HepG2 (cell line): Measurements from ENCODE around the gene ZNF629. TPM values are rescaled to one million over a fixed set of nuclear protein-coding genes. Genes with fewer than 3 reads are reported as not detected.

Experiments used
- ATRX ChIP-seq: sonication (generic); formaldehyde crosslinking; IDR thresholded peaks from 2 replicates; pipeline ENCODE4 v1.4.0; 2020; ENCODE audit warnings: missing genetic modification reagents, borderline replicate concordance
- ETV6 ChIP-seq: sonication (generic); formaldehyde crosslinking; conservative IDR thresholded peaks from 2 replicates; pipeline ENCODE4 v1.4.0; 2020; ENCODE audit warnings: missing genetic modification reagents
- FOXA1 ChIP-seq, 2 experiments: fragments of 450-650 bp in 1 of 2; sonication (generic) in 1 of 2; formaldehyde crosslinking in 1 of 2; IDR thresholded peaks; 2 replicates each; pipeline versions ENCODE4 v1.4.0 to v1.6.1; 2016 to 2020; ENCODE audit warnings: missing genetic modification reagents in 1 of 2
- FOXA3 ChIP-seq: IDR thresholded peaks from 2 replicates; pipeline ENCODE4 v1.6.1; 2016; ENCODE audit warnings: missing genetic modification reagents, missing compliant biosample characterization
- HNRNPUL1 ChIP-seq: fragments of 200-400 bp; formaldehyde crosslinking; IDR thresholded peaks from 2 replicates; pipeline ENCODE4 v1.6.1; 2017; ENCODE audit warnings: low read depth, mild to moderate bottlenecking, low read length, moderate library complexity
- NBN ChIP-seq: fragments of 450-650 bp; conservative IDR thresholded peaks from 2 replicates; pipeline ENCODE4 v1.6.1; 2017
- NR2F1 ChIP-seq, 2 experiments: fragments of 450-650 bp in 1 of 2; formaldehyde crosslinking in 1 of 2; IDR thresholded peaks; 2 replicates each; pipeline versions ENCODE4 v1.5.0 to v1.6.1; 2016 to 2020; ENCODE audit warnings: mild to moderate bottlenecking in 1 of 2, missing compliant biosample characterization in 1 of 2, missing genetic modification reagents in 1 of 2, moderate library complexity in 1 of 2
- REL ChIP-seq: sonication (generic); formaldehyde crosslinking; conservative IDR thresholded peaks from 2 replicates; pipeline ENCODE4 v1.8.0; 2022; ENCODE audit warnings: mild to moderate bottlenecking, missing genetic modification reagents, moderate library complexity
- SMAD3 ChIP-seq: sonication (generic); formaldehyde crosslinking; IDR thresholded peaks from 2 replicates; pipeline ENCODE4 v1.4.0; 2020; ENCODE audit warnings: missing genetic modification reagents
- TBX3 ChIP-seq: fragments of 450-650 bp; IDR thresholded peaks from 2 replicates; pipeline ENCODE4 v1.6.1; 2017; ENCODE audit warnings: antibody characterized with exemption, mild to moderate bottlenecking, inconsistent platforms, borderline replicate concordance
- TCF7L2 ChIP-seq: IDR thresholded peaks from 2 replicates; pipeline ENCODE4 v1.6.1; 2011; ENCODE audit warnings: mild to moderate bottlenecking, low read depth, low read length, moderate library complexity
- ZFP90 ChIP-seq: sonication (generic); formaldehyde crosslinking; IDR thresholded peaks from 2 replicates; pipeline ENCODE4 v1.8.0; 2022; ENCODE audit warnings: missing genetic modification reagents, mild to moderate bottlenecking, inconsistent platforms, borderline replicate concordance
- ZNF547 ChIP-seq: sonication (generic); formaldehyde crosslinking; IDR thresholded peaks from 2 replicates; pipeline ENCODE4 v1.5.1; 2020; ENCODE audit warnings: mild to moderate bottlenecking, missing genetic modification reagents
- ZNF749 ChIP-seq: sonication (generic); formaldehyde crosslinking; IDR thresholded peaks from 2 replicates; pipeline ENCODE4 v1.8.0; 2022; ENCODE audit warnings: mild to moderate bottlenecking, missing genetic modification reagents, moderate library complexity, borderline replicate concordance
- ZNF816 ChIP-seq: sonication (generic); formaldehyde crosslinking; IDR thresholded peaks from 2 replicates; pipeline ENCODE4 v1.8.0; 2022; ENCODE audit warnings: missing genetic modification reagents, mild to moderate bottlenecking, borderline replicate concordance
- polyA plus RNA-seq, 8 experiments: library from polyadenylated mRNA; depleted of rRNA in 3 of 8; stranded (reverse) in 7 of 8; unstranded in 1 of 8; fragments of >200 nt; fragmentation: Illumina TruSeq in 4 of 8; extraction: Trizol in 4 of 8; gene quantifications; 2 replicates each; pipeline versions ENCODE4 v1.2.1 to v1.2.3, GENCODE V29; 2011 to 2016; ENCODE audit warnings: low read depth in 4 of 8, missing spikeins in 1 of 8, mixed read lengths in 1 of 8; ENCODE audit not compliant: insufficient read depth in 1 of 8
- total RNA-seq, 5 experiments: library from RNA; depleted of rRNA; stranded (reverse); fragments of >200 nt; fragmentation: Illumina TruSeq; extraction: Trizol; gene quantifications; 2 replicates each; pipeline ENCODE4 v1.2.3, GENCODE V29; 2016; ENCODE audit warnings: low read depth in 1 of 5
- TF ChIP-seq, protein P1 (sequence below): sonication (generic); formaldehyde crosslinking; IDR thresholded peaks from 2 replicates; pipeline ENCODE4 v1.8.0; 2022; ENCODE audit warnings: mild to moderate bottlenecking, missing genetic modification reagents, moderate library complexity
- TF ChIP-seq, protein P2 (sequence below): sonication (generic); formaldehyde crosslinking; IDR thresholded peaks from 2 replicates; pipeline ENCODE4 v1.4.0; 2020; ENCODE audit warnings: low read depth, missing genetic modification reagents
- TF ChIP-seq, protein P3 (sequence below): sonication (generic); formaldehyde crosslinking; IDR thresholded peaks from 2 replicates; pipeline ENCODE4 v1.9.0; 2021; ENCODE audit warnings: missing genetic modification reagents, borderline replicate concordance
- TF ChIP-seq, protein P4 (sequence below): sonication (generic); formaldehyde crosslinking; IDR thresholded peaks from 2 replicates; pipeline ENCODE4 v1.4.0; 2020; ENCODE audit warnings: missing genetic modification reagents

Gene ZNF629
- total and polyA plus RNA-seq, 2 of the 13 experiments (the other 11 are each of a cell fraction or from before 2014, with no cell fraction given): 6.1 to 16.5 TPM

DNA sequence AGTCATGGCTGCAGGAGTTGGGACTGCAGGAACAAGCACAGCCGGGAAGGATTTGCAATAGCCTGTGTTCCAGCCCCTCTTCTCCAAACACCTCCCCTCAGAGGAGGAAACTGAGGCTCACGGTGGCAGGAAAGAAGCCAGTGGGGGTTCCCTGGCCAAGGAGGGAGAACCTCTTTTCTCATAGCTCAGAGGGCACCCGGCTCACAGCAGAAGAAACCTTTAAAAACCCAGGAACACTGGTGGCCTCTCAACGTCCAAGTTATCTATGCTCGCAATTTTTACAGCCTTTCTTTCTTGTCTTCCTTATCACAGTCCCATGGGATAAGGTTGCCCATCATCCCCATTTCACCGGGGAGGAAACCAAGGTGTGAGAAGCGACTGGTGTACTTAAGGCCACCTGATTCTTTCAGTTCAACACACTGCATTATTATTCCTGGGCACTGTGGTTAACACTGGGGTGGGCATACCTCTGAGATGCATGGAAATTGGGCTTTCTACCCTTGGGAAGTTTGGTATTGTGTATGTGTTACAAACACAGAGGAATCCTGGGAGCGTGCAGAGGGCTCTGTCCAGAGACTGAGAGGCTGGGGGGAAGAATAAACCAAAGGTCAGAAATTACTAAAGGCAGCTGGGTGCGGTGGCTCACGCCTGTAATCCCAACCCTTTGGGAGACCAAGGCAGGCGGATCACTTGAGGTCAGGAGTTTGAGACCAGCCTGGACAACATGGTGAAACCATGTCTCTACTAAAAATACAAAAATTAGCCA, 791 bp upstream of the ZNF629 start (continued):
- no peak for TF ChIP-seq REL (CRISPR knock-in tag)
- no peak for TF ChIP-seq FOXA1 (IDR thresholded peaks at IDR 0.05)
- no peak for TF ChIP-seq FOXA1 (CRISPR knock-in tag; IDR thresholded peaks at IDR 0.05)
- TF ChIP-seq ZNF816 (CRISPR knock-in tag): no peak
- no peak for TF ChIP-seq HNRNPUL1
- peak; percentile 20; the same call in 1 of the 2 replicates for TF ChIP-seq ZNF547 (CRISPR knock-in tag)
- 0 out of 2 replicates have a peak, but pooled peaks have one; percentile 1 for TF ChIP-seq ZFP90 (CRISPR knock-in tag)
- TF ChIP-seq ETV6: no peak
- 0 out of 2 replicates have a peak, but pooled peaks have one; percentile 13 for TF ChIP-seq FOXA3 (CRISPR knock-in tag)
- TF ChIP-seq, protein P1, sequence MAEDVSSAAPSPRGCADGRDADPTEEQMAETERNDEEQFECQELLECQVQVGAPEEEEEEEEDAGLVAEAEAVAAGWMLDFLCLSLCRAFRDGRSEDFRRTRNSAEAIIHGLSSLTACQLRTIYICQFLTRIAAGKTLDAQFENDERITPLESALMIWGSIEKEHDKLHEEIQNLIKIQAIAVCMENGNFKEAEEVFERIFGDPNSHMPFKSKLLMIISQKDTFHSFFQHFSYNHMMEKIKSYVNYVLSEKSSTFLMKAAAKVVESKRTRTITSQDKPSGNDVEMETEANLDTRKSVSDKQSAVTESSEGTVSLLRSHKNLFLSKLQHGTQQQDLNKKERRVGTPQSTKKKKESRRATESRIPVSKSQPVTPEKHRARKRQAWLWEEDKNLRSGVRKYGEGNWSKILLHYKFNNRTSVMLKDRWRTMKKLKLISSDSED: 0 out of 2 replicates have a peak, but pooled peaks have one; percentile 25
- no peak for TF ChIP-seq NBN
- TF ChIP-seq TCF7L2: no peak
- TF ChIP-seq, protein P2, sequence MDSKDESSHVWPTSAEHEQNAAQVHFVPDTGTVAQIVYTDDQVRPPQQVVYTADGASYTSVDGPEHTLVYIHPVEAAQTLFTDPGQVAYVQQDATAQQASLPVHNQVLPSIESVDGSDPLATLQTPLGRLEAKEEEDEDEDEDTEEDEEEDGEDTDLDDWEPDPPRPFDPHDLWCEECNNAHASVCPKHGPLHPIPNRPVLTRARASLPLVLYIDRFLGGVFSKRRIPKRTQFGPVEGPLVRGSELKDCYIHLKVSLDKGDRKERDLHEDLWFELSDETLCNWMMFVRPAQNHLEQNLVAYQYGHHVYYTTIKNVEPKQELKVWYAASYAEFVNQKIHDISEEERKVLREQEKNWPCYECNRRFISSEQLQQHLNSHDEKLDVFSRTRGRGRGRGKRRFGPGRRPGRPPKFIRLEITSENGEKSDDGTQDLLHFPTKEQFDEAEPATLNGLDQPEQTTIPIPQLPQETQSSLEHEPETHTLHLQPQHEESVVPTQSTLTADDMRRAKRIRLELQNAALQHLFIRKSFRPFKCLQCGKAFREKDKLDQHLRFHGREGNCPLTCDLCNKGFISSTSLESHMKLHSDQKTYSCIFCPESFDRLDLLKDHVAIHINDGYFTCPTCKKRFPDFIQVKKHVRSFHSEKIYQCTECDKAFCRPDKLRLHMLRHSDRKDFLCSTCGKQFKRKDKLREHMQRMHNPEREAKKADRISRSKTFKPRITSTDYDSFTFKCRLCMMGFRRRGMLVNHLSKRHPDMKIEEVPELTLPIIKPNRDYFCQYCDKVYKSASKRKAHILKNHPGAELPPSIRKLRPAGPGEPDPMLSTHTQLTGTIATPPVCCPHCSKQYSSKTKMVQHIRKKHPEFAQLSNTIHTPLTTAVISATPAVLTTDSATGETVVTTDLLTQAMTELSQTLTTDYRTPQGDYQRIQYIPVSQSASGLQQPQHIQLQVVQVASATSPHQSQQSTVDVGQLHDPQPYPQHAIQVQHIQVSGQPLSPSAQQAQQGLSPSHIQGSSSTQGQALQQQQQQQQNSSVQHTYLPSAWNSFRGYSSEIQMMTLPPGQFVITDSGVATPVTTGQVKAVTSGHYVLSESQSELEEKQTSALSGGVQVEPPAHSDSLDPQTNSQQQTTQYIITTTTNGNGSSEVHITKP (CRISPR knock-in tag): no peak
- no peak for TF ChIP-seq TBX3
- no peak for TF ChIP-seq ZNF749 (CRISPR knock-in tag)
- TF ChIP-seq, protein P3, sequence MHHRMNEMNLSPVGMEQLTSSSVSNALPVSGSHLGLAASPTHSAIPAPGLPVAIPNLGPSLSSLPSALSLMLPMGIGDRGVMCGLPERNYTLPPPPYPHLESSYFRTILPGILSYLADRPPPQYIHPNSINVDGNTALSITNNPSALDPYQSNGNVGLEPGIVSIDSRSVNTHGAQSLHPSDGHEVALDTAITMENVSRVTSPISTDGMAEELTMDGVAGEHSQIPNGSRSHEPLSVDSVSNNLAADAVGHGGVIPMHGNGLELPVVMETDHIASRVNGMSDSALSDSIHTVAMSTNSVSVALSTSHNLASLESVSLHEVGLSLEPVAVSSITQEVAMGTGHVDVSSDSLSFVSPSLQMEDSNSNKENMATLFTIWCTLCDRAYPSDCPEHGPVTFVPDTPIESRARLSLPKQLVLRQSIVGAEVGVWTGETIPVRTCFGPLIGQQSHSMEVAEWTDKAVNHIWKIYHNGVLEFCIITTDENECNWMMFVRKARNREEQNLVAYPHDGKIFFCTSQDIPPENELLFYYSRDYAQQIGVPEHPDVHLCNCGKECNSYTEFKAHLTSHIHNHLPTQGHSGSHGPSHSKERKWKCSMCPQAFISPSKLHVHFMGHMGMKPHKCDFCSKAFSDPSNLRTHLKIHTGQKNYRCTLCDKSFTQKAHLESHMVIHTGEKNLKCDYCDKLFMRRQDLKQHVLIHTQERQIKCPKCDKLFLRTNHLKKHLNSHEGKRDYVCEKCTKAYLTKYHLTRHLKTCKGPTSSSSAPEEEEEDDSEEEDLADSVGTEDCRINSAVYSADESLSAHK: no peak
- no peak for TF ChIP-seq NR2F1 (CRISPR knock-in tag; IDR thresholded peaks at IDR 0.05)
- TF ChIP-seq, protein P4, sequence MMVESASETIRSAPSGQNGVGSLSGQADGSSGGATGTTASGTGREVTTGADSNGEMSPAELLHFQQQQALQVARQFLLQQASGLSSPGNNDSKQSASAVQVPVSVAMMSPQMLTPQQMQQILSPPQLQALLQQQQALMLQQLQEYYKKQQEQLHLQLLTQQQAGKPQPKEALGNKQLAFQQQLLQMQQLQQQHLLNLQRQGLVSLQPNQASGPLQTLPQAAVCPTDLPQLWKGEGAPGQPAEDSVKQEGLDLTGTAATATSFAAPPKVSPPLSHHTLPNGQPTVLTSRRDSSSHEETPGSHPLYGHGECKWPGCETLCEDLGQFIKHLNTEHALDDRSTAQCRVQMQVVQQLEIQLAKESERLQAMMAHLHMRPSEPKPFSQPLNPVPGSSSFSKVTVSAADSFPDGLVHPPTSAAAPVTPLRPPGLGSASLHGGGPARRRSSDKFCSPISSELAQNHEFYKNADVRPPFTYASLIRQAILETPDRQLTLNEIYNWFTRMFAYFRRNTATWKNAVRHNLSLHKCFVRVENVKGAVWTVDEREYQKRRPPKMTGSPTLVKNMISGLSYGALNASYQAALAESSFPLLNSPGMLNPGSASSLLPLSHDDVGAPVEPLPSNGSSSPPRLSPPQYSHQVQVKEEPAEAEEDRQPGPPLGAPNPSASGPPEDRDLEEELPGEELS (CRISPR knock-in tag): no peak
- no peak for TF ChIP-seq ATRX (CRISPR knock-in tag)
- TF ChIP-seq SMAD3: 0 out of 2 replicates have a peak, but pooled peaks have one; percentile 23
